Measurements from ENCODE around the gene EEPD1.
"Not testable (repeated sequence)": the region's sequence is repeated elsewhere in the genome, so short reads cannot be mapped to it uniquely, and the experiment has no call there.

Gene EEPD1

GRCh38 chr7:36217211-36217960 lies 64.3 kb downstream of the EEPD1 start:
- DNase-seq: peak in 1 of 3 donors; percentile 27

- peak in 1 of 3 donors; percentile 23 for DNase-seq
Measured at GRCh38 chr7:36217961-36218284, 64.9 kb downstream of the EEPD1 start.

GRCh38 chr7:36219429-36219828 lies 66.4 kb downstream of the EEPD1 start:
- no peak for DNase-seq

DNA sequence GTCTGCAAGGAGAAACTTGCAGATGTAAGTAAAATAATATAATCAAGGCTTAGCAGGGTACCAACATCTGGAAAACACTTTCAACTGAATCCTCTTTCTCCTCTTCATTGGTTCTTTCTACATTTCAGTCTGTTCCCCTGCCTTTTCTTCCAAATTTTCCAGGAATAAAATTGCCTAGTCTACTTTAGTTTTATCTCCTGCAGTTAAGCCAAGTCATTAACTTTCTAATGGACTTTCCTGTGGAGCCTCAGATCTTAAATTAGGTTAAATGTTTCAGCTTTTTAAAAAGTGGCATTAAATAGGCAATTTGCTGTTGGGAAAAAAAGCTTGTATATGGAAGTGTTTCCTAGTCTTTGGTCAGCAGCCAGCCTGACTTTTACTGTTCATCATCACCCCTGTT lies 70.8 kb downstream of the EEPD1 start:
- DNase-seq: no peak

DNA sequence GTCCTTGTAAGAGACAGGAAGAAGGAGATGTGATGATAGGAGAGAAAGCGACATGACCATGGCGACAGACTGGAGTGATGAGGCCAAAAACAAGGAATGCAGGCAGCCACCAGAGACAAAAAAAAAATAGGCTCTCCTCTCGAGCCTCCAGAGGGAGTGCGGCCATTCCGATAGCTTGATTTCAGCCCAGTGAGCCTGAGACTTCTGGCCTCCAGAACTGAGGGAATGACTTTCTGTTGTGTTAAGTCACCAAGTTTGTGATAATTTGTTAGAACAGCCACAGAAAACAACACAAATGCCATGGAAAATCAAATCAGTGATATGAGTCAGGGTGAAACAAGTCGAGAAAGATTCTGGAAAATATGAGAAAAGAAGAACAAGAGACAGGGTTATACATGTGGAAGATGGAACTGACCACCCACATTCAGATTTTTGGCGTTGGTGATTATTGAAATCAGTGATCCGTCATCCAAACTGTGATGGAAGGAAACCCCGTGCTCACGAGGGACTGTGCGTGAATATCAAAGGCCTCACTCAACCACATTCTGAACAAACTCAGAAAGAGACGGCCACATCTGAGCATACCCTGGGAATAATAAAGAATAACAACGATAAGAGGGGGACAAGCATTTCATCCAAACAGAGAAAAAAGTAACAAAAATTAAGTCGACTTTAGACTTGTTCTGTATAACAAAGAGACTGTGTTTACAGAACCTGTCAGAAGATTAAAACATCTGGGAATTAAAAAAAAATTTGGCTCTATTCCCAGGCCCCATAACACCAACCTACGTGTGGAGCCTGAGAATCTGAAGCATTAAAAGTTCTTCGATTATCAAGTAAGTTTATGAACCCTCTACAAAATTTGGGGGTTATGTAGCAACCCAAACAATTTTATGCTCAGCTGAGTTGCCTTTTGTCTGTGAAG lies 72.1 kb downstream of the EEPD1 start:
- no peak for DNase-seq

- DNase-seq: no peak
Measured at GRCh38 chr7:36226151-36226550, 73.1 kb downstream of the EEPD1 start.

GRCh38 chr7:36227223-36227622 lies 74.2 kb downstream of the EEPD1 start:
- DNase-seq: no peak

GRCh38 chr7:36228039-36228438 lies 75.0 kb downstream of the EEPD1 start:
- DNase-seq: no peak

GRCh38 chr7:36231406-36231805 lies 78.4 kb downstream of the EEPD1 start:
- DNase-seq: no peak

DNA sequence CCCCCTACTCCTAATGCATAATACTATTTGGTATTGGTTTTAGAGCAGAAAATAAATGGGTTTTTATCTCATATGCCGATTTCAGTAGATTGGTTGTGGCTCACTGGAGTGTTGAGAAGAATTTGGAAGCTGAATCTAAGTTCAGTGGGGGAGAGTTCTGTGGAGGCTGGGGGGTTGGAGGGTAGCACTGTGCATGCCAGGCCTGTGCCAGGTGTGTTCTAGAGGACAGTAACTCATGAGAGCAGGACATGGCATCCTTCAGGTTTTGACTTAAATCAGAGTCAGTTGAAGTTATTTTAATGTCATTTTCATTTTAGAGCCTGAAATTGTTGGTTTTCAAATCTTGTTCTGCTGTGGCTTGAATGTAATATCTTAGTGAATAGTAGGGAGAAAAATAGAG lies 79.5 kb downstream of the EEPD1 start:
- no peak for DNase-seq

DNA sequence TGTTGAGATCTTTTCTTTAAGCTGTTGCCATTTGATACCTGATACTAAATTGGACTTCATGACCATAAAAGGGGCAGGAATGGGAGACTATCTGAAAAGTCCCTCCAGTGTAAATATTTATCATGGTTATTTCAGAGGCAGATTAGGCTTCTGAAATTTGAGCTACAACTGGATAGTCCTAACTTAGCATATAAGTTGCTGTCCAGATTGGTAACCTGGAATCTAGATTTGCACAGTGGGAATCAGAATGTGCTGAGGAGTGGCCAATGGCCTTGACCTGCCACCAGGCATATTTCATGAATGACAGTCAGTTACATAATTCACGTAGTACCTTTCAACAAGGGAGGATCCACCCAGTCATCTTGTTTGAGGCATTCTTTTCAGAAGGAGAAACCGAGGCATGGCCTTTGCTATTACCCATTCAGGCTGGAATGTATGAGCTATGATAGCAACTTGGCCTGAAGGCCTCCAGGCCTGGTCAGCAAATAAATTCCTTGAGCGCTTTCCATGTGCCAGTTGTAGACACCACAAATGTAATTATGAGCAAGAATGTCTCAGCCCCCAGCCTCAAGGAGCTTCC lies 80.0 kb downstream of the EEPD1 start:
- DNase-seq: peak in 1 of 3 donors; percentile 16

DNA sequence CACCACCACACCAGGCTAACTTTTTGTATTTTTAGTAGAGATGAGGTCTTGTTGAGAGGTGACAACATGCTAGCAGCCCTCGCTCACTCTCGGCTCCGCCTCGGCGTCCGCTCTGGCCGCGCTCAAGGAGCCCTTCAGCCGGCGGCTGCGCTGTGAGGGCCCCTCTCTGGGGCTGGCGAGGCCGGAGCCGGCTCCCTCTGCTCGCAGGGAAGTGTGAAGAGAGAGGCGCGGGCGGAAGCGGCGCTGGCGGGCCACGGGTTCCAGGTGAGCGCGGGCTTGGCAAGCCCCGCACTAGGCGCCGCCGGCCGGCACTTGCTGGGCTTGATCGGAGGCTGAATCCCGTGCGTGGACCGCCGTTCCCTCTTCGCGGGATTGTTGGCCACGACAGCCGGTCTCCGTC lies 83.0 kb downstream of the EEPD1 start:
- DNase-seq: no peak

DNA sequence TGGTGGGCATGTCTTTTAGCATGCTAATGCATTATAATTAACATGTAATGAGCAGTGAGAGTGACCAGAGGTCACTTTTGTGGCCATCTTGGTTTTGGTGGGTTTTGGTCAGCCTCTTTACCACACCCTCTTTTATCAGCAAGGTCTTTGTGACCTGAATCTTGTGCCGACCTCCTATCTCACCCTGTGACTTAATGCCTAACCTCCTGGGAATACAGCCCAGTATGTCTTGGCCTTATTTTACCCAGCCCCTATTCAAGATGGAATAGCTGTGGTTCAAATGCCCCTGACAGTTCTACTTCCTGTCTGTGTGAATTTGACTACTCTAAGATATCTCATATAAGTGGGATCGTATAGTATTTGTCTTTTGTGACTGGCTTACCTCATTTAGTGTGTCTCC lies 85.1 kb downstream of the EEPD1 start:
- no peak for DNase-seq

DNA sequence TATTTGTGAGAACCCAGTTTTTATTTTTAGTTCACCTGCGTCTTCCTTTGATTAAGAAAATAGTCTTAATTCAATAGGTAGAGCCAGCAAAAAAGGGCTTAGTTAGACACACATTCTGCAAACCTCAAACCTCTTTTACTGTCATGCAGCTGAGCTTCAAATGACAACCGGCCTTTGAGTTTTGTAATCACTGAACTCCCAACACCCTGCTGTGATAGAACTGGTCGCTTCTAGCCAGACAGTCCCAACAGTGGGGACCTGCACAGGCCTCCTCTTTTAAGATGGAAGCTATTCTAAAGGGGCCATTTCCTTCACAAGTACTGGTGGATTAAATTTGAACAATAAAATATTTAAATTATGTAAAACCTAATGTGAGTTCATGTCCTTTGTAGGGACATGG lies 90.3 kb downstream of the EEPD1 start:
- DNase-seq: not testable (repeated sequence)

DNA sequence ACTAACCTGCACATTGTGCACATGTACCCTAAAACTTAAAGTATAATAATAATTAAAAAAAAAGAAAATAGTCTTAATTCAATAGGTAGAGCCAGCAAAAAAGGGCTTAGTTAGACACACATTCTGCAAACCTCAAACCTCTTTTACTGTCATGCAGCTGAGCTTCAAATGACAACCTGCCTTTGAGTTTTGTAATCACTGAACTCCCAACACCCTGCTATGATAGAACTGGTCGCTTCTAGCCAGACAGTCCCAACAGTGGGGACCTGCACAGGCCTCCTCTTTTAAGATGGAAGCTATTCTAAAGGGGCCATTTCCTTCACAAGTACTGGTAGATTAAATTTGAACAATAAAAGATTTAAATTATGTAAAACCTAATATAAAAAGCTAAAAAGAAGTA lies 90.9 kb downstream of the EEPD1 start:
- not testable (repeated sequence) for DNase-seq

DNA sequence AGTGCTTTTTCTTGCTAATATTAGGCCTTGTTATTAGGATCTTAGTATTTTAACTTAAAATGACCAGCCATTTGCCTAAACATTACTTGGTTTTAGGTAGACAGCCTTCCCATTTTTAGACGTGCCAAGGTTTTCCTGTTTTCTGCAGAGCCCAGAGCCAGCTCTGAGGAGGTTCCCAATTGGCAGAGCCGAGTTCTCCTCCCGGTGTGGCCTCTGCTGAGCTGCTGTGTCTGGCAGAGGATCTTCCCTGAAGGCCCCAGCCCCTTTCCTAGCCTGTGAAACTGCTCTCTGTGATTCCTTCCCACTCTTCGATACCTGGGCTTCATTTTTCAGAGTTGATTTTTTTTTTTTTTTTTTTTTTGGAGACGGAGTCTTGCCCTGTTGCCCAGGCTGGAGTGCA lies 91.4 kb downstream of the EEPD1 start:
- DNase-seq: peak in 1 of 3 donors; percentile 14

- peak; percentile 15 to 21 (median 17) for DNase-seq
Measured at GRCh38 chr7:36245684-36246299, 92.7 kb downstream of the EEPD1 start.

DNA sequence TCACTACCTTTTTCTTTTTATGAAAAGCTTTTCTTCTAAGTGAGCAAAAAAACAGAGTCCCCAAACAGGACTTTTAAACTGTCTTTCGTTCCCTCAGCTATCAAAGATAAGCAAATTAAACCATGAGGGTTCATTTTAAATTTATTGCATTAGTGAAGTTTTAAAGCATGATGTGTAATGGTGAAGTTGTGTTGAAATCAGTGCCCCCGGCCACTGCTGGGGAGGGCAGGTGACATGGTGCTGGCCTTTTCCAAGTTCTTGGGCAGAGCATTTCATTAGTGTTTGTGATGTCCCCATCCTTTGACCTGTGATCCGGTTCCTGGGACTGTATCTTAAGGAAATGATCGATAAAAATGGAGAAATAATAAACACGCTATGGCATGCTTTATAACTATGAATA lies 96.0 kb downstream of the EEPD1 start:
- no peak for DNase-seq

- no peak for DNase-seq
Measured at GRCh38 chr7:36253699-36254098, 100.6 kb downstream of the EEPD1 start.

DNA sequence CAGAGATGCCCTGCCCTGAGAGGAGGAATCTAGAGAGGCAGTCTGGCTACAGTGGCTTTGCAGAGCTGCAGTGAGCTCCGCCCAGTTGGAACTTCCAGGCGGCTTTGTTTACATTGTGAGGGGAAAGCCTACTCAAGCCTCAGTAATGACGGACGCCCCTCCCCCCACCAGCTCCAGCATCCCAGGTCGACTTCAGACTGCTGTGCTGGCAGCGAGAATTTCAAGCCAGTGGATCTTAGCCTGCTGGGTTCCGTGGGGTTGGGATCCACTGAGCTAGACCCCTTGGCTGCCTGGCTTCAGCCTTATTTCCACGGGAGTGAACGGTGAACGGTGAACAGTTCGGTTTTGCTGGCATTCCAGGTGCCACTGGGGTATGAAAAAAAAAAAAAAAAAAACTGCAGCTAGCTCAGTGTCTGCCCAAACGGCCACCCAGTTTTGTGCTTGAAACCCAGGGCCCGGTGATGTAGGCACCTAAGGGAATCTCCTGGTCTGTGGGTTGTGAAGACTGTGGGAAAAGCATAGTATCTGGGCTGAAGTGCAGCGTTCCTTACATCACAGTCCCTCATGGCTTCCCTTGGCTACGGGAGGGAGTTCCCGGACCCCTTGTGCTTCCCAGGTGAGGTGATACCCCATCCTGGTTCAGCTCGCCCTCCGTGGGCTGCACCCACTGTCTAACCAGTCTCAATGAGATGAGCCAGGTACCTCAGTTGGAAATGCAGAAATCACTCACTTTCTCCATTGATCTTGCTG lies 105.6 kb downstream of the EEPD1 start:
- peak; percentile 43 to 67 (median 58) for DNase-seq

GRCh38 chr7:36260481-36260880 lies 107.4 kb downstream of the EEPD1 start:
- no peak for DNase-seq

DNA sequence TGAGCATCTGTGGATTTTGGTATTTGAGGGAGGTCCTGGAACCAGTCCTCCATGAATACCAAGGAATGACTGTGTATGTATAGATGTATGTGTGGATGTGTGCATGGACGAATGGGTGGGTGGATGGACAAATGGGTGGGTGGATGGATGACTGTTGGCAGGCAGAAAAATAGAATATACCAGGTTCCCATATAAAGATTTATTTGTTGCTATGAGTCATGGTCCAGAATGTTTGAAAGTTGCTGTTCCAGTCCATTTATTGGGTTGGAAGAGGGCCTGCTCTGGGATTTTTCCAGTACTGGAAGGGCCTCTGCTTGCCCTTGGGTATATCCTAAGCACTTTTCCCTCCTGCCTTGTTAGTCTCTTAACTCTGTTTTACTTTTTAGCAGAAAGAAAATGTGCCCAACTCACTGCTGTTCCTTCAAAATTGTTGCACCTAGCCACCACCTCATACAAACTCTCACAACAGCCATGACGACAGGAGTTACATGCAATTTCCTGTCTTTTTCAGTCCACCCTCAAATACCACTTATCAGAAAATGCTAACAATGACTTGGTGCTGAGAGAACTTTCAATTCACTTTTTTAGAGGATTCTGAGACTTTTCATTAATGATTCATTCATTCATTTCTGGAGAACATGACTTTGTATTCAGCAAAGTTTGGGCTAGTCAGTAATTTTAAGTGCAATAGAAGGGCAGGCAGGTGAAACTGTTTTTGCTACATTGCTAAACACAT lies 108.1 kb downstream of the EEPD1 start:
- peak in 2 of 3 donors; percentile 28 to 48 for DNase-seq

Data from suppressor macrophage treated with lipopolysaccharide for 1 hour (primary cell).